Activated T-cell treated with anti-CD3 and anti-CD28 coated beads, Interleukin-2, amount 50 U/mL, for 72 hours (primary cell): Measurements from ENCODE around the gene WNT9B. TPM values are rescaled to one million over a fixed set of nuclear protein-coding genes. Genes with fewer than 3 reads are reported as not detected.

Experiments used
- ATAC-seq, 2 donors: fragments of 150-1000 bp; cut with Tn5 transposase; replicated peaks in 1 of 2; 2 replicates each; pipeline ENCODE4 v1.10.0; 2021; ENCODE audit warnings: moderate library complexity in 2 of 2, mild to moderate bottlenecking in 1 of 2
- DNase-seq, 2 donors: peaks; one replicate each; pipeline ENCODE4 v3.0.0; 2021 to 2022; ENCODE audit warnings: mixed read lengths in 1 of 2
- H3K27ac Mint-ChIP-seq: one replicate; pipeline ENCODE4 v1.8.0; 2022; ENCODE audit warnings: mild to moderate bottlenecking, moderate library complexity, mixed read lengths
- H3K27me3 Mint-ChIP-seq: one replicate; pipeline ENCODE4 v1.8.0; 2022; ENCODE audit warnings: low read depth, mixed read lengths
- H3K36me3 Mint-ChIP-seq, 2 donors: one replicate each; pipeline ENCODE4 v1.8.0; 2022; ENCODE audit warnings: mixed read lengths in 2 of 2, mild to moderate bottlenecking in 1 of 2; ENCODE audit not compliant: insufficient read depth in 2 of 2
- H3K4me1 Mint-ChIP-seq: one replicate; pipeline ENCODE4 v1.8.0; 2022; ENCODE audit warnings: low read depth, mixed read lengths
- H3K4me3 Mint-ChIP-seq, 2 donors: one replicate each; pipeline ENCODE4 v1.8.0; 2022; ENCODE audit warnings: mild to moderate bottlenecking in 2 of 2, mixed read lengths in 2 of 2, moderate library complexity in 2 of 2
- H3K9me3 Mint-ChIP-seq, 2 donors: one replicate each; pipeline ENCODE4 v1.8.0; 2022; ENCODE audit warnings: mixed read lengths in 2 of 2
- total RNA-seq, 2 donors: library from RNA; stranded (reverse); gene quantifications; one replicate each; pipeline ENCODE4 v1.2.3, GENCODE V29; 2022

The WNT9B gene, protein sequence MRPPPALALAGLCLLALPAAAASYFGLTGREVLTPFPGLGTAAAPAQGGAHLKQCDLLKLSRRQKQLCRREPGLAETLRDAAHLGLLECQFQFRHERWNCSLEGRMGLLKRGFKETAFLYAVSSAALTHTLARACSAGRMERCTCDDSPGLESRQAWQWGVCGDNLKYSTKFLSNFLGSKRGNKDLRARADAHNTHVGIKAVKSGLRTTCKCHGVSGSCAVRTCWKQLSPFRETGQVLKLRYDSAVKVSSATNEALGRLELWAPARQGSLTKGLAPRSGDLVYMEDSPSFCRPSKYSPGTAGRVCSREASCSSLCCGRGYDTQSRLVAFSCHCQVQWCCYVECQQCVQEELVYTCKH
- not detected for total RNA-seq

DNA sequence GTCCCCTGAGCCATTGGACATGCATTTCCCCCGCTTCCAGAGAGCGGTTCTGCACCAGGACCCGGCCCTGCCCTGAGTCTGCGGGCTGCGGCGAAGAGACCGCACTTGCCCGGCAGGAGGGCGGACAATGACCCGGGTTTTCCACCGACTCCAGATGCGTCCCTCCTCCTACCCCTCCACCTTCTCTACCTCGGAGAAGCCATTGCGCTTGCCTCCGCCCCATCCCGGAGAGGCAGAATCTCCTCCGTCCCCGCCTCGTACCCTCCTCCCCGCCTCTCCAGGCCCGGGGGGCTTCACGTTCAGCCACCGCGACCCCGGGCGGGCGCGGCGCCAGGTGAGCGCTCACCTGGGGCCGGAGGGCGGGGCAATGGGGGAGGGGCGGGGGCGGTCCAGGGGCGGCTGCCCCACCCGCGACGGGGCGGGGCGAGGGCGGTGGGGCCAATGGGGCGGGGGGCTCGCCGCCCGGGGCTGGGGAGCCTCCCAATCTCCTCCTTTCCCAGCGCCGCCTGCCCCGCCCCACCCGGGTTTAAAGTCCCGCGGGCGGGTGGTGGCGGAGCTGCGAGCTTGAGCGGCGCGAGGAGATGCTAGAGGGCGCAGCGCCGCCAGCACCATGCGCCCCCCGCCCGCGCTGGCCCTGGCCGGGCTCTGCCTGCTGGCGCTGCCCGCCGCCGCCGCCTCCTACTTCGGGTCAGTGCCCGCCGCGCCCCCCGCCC lies at the start of gene WNT9B:
TSS of gene WNT9B (plus strand) at position 555 of the 713 bp plus-strand sequence. CDS start at position 611, 56 bp downstream.
- Mint-ChIP-seq H3K4me3 (peak within 1 kb of the TSS; percentile 67 to 84), H3K27ac (no peak within 1 kb of the TSS), H3K4me1 (peaks cover 5% of the 10 kb centered on the region), H3K36me3 (no peaks in the 10 kb centered on the region), H3K27me3 (peaks cover 81% of the 10 kb centered on the region), H3K9me3 (no peaks in the 10 kb centered on the region)
- ATAC-seq (peak; percentile 47 to 57), DNase-seq (peak; percentile 23 to 30)

GRCh38 chr17:46802800-46803199 lies 48.6 kb upstream of the WNT9B start:
- H3K4me1 Mint-ChIP-seq = no peaks in the 10 kb centered on the region
- peaks cover 7% of the 10 kb centered on the region for H3K27me3 Mint-ChIP-seq
- peaks cover 1 to 2% of the 10 kb centered on the region in 2 donors for H3K9me3 Mint-ChIP-seq
- H3K27ac Mint-ChIP-seq = no peak overlapping the region
- H3K4me3 Mint-ChIP-seq = no peak overlapping the region
- ATAC-seq (no peak), DNase-seq (no peak)
- no peaks in the 10 kb centered on the region for H3K36me3 Mint-ChIP-seq

GRCh38 chr17:46803544-46803943 lies 47.8 kb upstream of the WNT9B start:
- Mint-ChIP-seq H3K27ac (no peak overlapping the region), H3K36me3 (no peaks in the 10 kb centered on the region), H3K4me3 (no peak overlapping the region), H3K9me3 (peaks cover 1 to 2% of the 10 kb centered on the region in 2 donors), H3K4me1 (no peaks in the 10 kb centered on the region), H3K27me3 (peaks cover 7% of the 10 kb centered on the region)
- ATAC-seq = no peak
- no peak for DNase-seq

DNA sequence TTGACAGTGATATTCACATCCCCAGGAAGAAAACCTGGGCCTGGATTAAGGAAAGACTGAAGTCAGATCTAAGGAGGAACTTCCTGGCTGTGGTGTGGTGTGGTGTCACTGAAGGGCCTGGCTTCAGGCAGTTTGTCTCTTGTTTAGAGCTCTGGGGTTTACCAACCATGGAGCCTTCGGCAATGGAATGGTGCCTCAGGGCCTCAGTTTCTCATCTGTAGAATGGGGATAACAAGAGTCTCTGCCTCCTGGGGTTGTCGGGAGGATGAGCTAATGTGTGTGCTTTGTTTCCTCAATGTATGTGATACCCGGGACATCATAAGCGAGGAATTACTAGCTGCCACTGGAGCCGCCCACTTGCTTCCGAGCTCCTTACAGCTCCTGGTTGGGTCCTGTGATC lies 45.6 kb upstream of the WNT9B start:
- H3K27me3 Mint-ChIP-seq = peaks cover 7% of the 10 kb centered on the region
- H3K4me3 Mint-ChIP-seq = no peak overlapping the region
- H3K4me1 Mint-ChIP-seq = no peaks in the 10 kb centered on the region
- DNase-seq (no peak), ATAC-seq (no peak)
- H3K36me3 Mint-ChIP-seq = no peaks in the 10 kb centered on the region
- H3K9me3 Mint-ChIP-seq = peaks cover 0 to 1% of the 10 kb centered on the region in 2 donors
- H3K27ac Mint-ChIP-seq = no peak overlapping the region

DNA sequence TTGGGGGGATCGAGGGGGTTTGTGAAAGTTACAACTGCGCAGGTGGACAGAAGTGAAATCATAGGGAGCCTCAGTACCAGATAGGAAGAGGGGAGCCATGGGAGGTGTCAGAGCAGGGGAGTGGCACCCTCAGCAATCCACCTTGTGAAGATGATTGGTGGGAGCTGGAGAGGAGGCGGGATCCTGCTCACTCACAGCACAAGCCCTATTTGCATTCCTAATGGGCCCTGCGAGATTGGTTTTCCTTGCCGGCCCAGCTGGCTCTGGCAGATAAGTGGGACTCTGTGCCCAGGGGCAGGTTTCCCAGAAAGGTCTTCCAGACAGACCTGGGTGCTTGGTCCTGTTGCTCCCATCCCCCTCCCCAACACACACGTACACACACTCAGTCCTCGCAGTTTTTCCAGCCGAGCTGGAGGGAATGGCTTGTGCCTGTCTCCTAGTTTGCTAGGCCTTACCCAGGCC lies 42.2 kb upstream of the WNT9B start:
- no peaks in the 10 kb centered on the region for H3K4me1 Mint-ChIP-seq

DNA sequence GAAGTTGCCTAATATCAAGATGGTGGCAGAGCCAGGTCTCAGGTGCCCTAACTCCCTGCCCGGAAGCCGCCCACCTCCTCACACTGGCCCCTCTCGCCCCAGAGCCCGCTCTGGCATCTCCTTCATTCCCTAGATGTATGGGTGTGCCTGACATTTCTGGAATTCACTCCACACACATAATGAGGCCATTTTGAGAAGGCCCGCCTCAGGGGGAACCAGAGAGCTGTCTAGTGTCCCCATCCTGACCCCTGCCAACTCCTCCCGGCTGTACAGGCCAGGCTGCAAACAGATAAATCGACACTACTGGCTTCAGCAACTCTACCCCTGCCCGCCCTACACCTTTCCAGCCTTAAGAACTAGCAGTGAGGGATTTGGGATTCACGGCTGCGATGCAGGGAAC lies 40.5 kb upstream of the WNT9B start:
- DNase-seq (no peak), ATAC-seq (no peak)
- no peak overlapping the region for H3K27ac Mint-ChIP-seq
- H3K9me3 Mint-ChIP-seq = no peaks in the 10 kb centered on the region
- H3K27me3 Mint-ChIP-seq = peaks cover 17% of the 10 kb centered on the region
- no peaks in the 10 kb centered on the region for H3K36me3 Mint-ChIP-seq
- no peaks in the 10 kb centered on the region for H3K4me1 Mint-ChIP-seq
- H3K4me3 Mint-ChIP-seq = no peak overlapping the region

More for the DNA sequence above, 42.2 kb upstream of the WNT9B start:
- Mint-ChIP-seq H3K9me3 (peaks cover 0 to 1% of the 10 kb centered on the region in 2 donors), H3K36me3 (no peaks in the 10 kb centered on the region), H3K4me3 (no peak overlapping the region), H3K27me3 (peaks cover 13% of the 10 kb centered on the region), H3K27ac (no peak overlapping the region)
- DNase-seq (no peak), ATAC-seq (no peak)

- no peaks in the 10 kb centered on the region for H3K36me3 Mint-ChIP-seq
- H3K9me3 Mint-ChIP-seq = no peaks in the 10 kb centered on the region
- no peak overlapping the region for H3K4me3 Mint-ChIP-seq
- ATAC-seq (no peak), DNase-seq (no peak)
- H3K27ac Mint-ChIP-seq = no peak overlapping the region
- peaks cover 30% of the 10 kb centered on the region for H3K27me3 Mint-ChIP-seq
- peaks cover 2% of the 10 kb centered on the region for H3K4me1 Mint-ChIP-seq
Measured at GRCh38 chr17:46811978-46812583, 39.3 kb upstream of the WNT9B start.

DNA sequence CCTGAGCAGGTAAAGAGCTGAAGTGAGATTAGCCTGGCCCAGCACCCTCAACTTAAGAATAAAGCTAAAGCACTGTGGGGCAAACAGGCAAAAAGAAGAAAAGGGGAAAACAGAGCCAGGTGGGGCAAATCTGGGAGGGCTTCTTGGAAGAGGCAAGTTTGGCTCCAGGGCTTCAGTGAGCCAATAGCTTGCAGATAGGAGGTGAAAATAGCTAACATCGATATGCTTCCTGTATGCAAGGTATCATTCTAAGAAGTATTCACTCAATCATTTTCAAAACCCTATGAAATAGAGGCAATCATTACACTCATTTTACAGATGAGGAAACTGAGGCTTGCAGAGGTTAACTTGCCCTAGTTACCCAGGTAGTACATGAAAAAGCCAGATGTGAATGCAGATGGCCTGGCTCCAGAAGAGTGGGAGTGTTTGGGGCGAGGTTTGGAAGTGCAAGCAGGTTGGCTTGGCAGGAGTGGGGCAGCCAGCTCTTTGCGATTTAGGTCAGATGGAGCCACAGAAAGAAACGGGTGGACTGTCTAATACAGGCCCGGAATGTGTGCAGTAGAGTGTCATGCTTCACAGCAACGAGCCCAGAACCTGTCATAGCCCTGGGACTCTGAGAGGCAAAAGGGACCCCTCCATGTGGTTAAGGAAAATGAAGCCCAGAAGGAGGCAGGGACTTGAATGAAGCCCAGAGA lies 38.6 kb upstream of the WNT9B start:
- DNase-seq (no peak), ATAC-seq (no peak)
- Mint-ChIP-seq H3K36me3 (no peaks in the 10 kb centered on the region), H3K4me1 (peaks cover 9% of the 10 kb centered on the region), H3K27ac (no peak overlapping the region), H3K4me3 (no peak overlapping the region), H3K9me3 (no peaks in the 10 kb centered on the region), H3K27me3 (peaks cover 30% of the 10 kb centered on the region)

DNA sequence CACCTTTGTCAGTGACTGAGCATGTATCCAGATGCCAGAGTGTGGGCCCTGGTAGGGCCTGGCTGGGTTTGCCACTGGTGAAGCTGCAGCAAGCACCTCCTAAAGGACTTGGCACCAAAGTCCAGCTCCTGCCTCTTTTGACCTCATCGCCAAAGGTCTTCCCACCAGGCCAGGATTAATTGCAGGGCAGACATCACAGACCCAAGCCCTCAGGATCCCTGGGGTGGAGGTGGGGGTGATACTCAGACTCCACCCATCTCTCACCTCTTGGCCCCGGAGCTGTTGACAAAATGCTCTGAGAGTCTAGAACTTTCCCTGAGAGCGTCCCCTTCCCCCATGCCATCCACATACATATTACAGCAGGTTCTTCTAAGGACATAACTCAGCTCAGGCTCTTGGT lies 37.5 kb upstream of the WNT9B start:
- DNase-seq (no peak), ATAC-seq (no peak)
- Mint-ChIP-seq H3K27ac (no peak overlapping the region), H3K4me3 (no peak overlapping the region), H3K27me3 (peaks cover 36% of the 10 kb centered on the region), H3K4me1 (peaks cover 13% of the 10 kb centered on the region), H3K36me3 (no peaks in the 10 kb centered on the region), H3K9me3 (no peaks in the 10 kb centered on the region)

DNA sequence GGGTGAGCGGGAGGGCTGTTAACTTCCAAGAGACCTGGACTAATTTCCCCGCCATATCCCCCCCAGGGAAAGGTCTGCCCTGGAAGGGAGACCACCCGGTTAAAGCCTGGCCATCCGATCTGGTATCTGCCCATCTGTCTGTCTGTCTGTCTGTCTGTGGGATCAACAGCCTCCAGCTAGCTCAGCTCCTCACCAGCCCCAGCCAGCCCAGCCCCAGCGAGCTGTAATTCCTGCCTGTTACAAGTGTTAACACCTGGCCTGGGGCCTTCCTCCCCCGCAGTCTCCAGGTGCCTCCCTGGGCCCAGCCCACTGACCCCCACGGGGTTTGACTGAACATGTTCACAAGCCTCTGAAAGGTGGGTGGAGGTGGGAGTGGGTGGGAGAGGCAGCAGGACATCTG lies 36.9 kb upstream of the WNT9B start:
- Mint-ChIP-seq H3K4me3 (no peak overlapping the region), H3K27ac (no peak overlapping the region), H3K36me3 (no peaks in the 10 kb centered on the region), H3K27me3 (peaks cover 36% of the 10 kb centered on the region), H3K9me3 (no peaks in the 10 kb centered on the region), H3K4me1 (peaks cover 13% of the 10 kb centered on the region)
- no peak for DNase-seq
- no peak for ATAC-seq

- ATAC-seq = no peak
- Mint-ChIP-seq H3K27me3 (peaks cover 47% of the 10 kb centered on the region), H3K36me3 (no peaks in the 10 kb centered on the region), H3K4me3 (no peak overlapping the region), H3K9me3 (no peaks in the 10 kb centered on the region), H3K4me1 (peaks cover 20% of the 10 kb centered on the region), H3K27ac (no peak overlapping the region)
- no peak for DNase-seq
Measured at GRCh38 chr17:46815474-46816353, 35.7 kb upstream of the WNT9B start.
